ENCODE results near the gene TMOD1. TPM values are rescaled to one million over a fixed set of nuclear protein-coding genes. Genes with fewer than 3 reads are reported as not detected.

Gene TMOD1
- total and polyA plus RNA-seq, 10 of the 15 experiments (the other 5 are each of a cell fraction or from before 2014, with no cell fraction given) = 4.0 to 44.1 (median 15.4) TPM

GRCh38 chr9:97568461-97569275, 67.2 kb downstream of the TMOD1 start:
- no peaks in the 10 kb centered on the region for H3K79me2 ChIP-seq (ENCODE audit: control insufficient read depth, insufficient read depth, low read length)
- in situ Hi-C loops (cut with MboI) (no loop called here), intact Hi-C loops (cut with micrococcal nuclease; ENCODE audit: unreplicated experiment) (no loop called here)
- DNase-seq (ENCODE audit: low read depth, low spot score) (no peak), ATAC-seq (no peak), FAIRE-seq (no peak)
- ChIA-PET CTCF (interaction anchor here (0.8 to 1.8 kb wide), 5 partner anchors 7 to 100 kb away, joined by 3 to 8 read pairs (median 4); no protein-coding TSS in a partner anchor), RAD21 (ENCODE audit: unreplicated experiment) (no interaction called here), POLR2A (interaction anchor here (0.5 kb wide), 1 partner anchor 68 kb away, joined by 8 read pairs; no protein-coding TSS in a partner anchor), SMC1A (ENCODE audit: uncharacterized antibody, unreplicated experiment) (interaction anchor here (1.5 kb wide), 1 partner anchor 65 kb away, joined by 3 read pairs; no protein-coding TSS in a partner anchor)
- 78% methylated on average over 11 of the region's 11 CpGs for WGBS (ENCODE audit: insufficient coverage, insufficient replicate concordance, low lambda C conversion rate, missing lambda C conversion rate)
- H3K4me2 ChIP-seq (ENCODE audit: control insufficient read depth, insufficient read depth) = no peak overlapping the region
- H3K9me3 ChIP-seq (replicated peaks; ENCODE audit: control insufficient read depth, insufficient read depth, low read length) = no peaks in the 10 kb centered on the region
- no peak overlapping the region for H3K27ac ChIP-seq (ENCODE audit: control insufficient read depth, insufficient read depth)
- no TSS peak for BruUV-seq (replicated peaks)
- no peaks in the 10 kb centered on the region for H3K27me3 ChIP-seq (replicated peaks in 1 of 2; ENCODE audit: control insufficient read depth in 2 of 2, insufficient read depth in 2 of 2, low read length in 1 of 2)
- H3K4me1 ChIP-seq (ENCODE audit: control insufficient read depth, insufficient read depth, low read length) = no peaks in the 10 kb centered on the region
- TF ChIP-seq POLR2AphosphoS2 (IDR thresholded peaks at IDR 0.05; ENCODE audit: low read depth, low read length) = no peak
- no peak for TF ChIP-seq NR2C1 (IDR thresholded peaks at IDR 0.05)
- no peak for TF ChIP-seq BACH1 (IDR thresholded peaks at IDR 0.05; ENCODE audit: borderline replicate concordance)
- no peak for TF ChIP-seq STAT3 (IDR thresholded peaks at IDR 0.05; ENCODE audit: low read depth, low read length)
- TF ChIP-seq RUNX3 (IDR thresholded peaks at IDR 0.05; ENCODE audit: low read length) = no peak
- no peak for TF ChIP-seq POLR2AphosphoS5 (IDR thresholded peaks at IDR 0.05; ENCODE audit: low read length)
- peaks cover 8 to 16% of the 10 kb centered on the region in 2 experiments; a peak in 3 of 4 replicates for H3K36me3 ChIP-seq (ENCODE audit: control insufficient read depth in 2 of 2, insufficient read depth in 2 of 2, low read length in 1 of 2)
- H2AFZ ChIP-seq (ENCODE audit: control insufficient read depth, low read depth, low read length) = no peak overlapping the region
- no peak overlapping the region for H3K9ac ChIP-seq (ENCODE audit: control insufficient read depth, insufficient read depth, low read length)
- H4K20me1 ChIP-seq (ENCODE audit: control insufficient read depth, insufficient read depth) = no peaks in the 10 kb centered on the region
- no peak overlapping the region for H3K4me3 ChIP-seq

GRCh38 chr9:97570899-97571298, 69.4 kb downstream of the TMOD1 start:
- ATAC-seq (no peak), DNase-seq (ENCODE audit: low read depth, low spot score) (no peak), FAIRE-seq (no peak)
- Histone ChIP-seq H3K27ac (ENCODE audit: control insufficient read depth, insufficient read depth) (no peak overlapping the region), H4K20me1 (ENCODE audit: control insufficient read depth, insufficient read depth) (no peaks in the 10 kb centered on the region), H3K27me3 (replicated peaks in 1 of 2; ENCODE audit: control insufficient read depth in 2 of 2, insufficient read depth in 2 of 2, low read length in 1 of 2) (no peaks in the 10 kb centered on the region), H3K4me2 (ENCODE audit: control insufficient read depth, insufficient read depth) (no peak overlapping the region), H3K4me1 (ENCODE audit: control insufficient read depth, insufficient read depth, low read length) (no peaks in the 10 kb centered on the region), H3K79me2 (ENCODE audit: control insufficient read depth, insufficient read depth, low read length) (no peaks in the 10 kb centered on the region), H2AFZ (ENCODE audit: control insufficient read depth, low read depth, low read length) (no peak overlapping the region), H3K36me3 (ENCODE audit: control insufficient read depth in 2 of 2, insufficient read depth in 2 of 2, low read length in 1 of 2) (peaks cover 8 to 14% of the 10 kb centered on the region in 2 experiments; a peak in 3 of 4 replicates), H3K4me3 (no peak overlapping the region), H3K9ac (ENCODE audit: control insufficient read depth, insufficient read depth, low read length) (no peak overlapping the region), H3K9me3 (replicated peaks; ENCODE audit: control insufficient read depth, insufficient read depth, low read length) (no peaks in the 10 kb centered on the region; the same call in 2 of the 3 replicates)
- ChIA-PET SMC1A (ENCODE audit: uncharacterized antibody, unreplicated experiment) (interaction anchor here (1.1 kb wide), 3 partner anchors 12 to 65 kb away, joined by 3 read pairs; no protein-coding TSS in a partner anchor), RAD21 (ENCODE audit: unreplicated experiment) (interaction anchor here (2.1 kb wide), 1 partner anchor 28 kb away, joined by 7 read pairs; no protein-coding TSS in a partner anchor), POLR2A (no interaction called here), CTCF (interaction anchor here (1.1 to 1.2 kb wide), 2 partner anchors 101 kb away, joined by 3 to 4 read pairs; no protein-coding TSS in a partner anchor)
- 81% methylated on average over 6 of the region's 6 CpGs for WGBS (ENCODE audit: insufficient coverage, insufficient replicate concordance, low lambda C conversion rate, missing lambda C conversion rate)
- intact Hi-C loops (cut with micrococcal nuclease; ENCODE audit: unreplicated experiment) = no loop called here
- BruUV-seq (replicated peaks) = no TSS peak
- in situ Hi-C loops (cut with MboI) = no loop called here
- TF ChIP-seq TARDBP (IDR thresholded peaks at IDR 0.05; ENCODE audit: borderline replicate concordance) = no peak
- TF ChIP-seq RUNX3 (IDR thresholded peaks at IDR 0.05; ENCODE audit: low read length) = no peak
- no peak for TF ChIP-seq IKZF1 (conservative IDR thresholded peaks at IDR 0.05)
- TF ChIP-seq ZBTB11 (CRISPR knock-in tag; IDR thresholded peaks at IDR 0.05) = no peak
- no peak for TF ChIP-seq DPF2 (IDR thresholded peaks at IDR 0.05)
- TF ChIP-seq ZNF384 (IDR thresholded peaks at IDR 0.05; ENCODE audit: borderline replicate concordance, low read depth, low read length) = no peak
